ENCODE results near the gene MZT2B. TPM values are rescaled to one million over a fixed set of nuclear protein-coding genes. Genes with fewer than 3 reads are reported as not detected.
"Not testable (repeated sequence)": the region's sequence is repeated elsewhere in the genome, so short reads cannot be mapped to it uniquely, and the experiment has no call there.

MZT2B gene
- polyA plus RNA-seq, 1 of the 3 experiments (the other 2 are of a cell fraction) = 222 TPM

- peaks cover 0 to 25% of the 10 kb centered on the region in 2 experiments; a peak in 1 of 4 replicates for H3K4me1 ChIP-seq (ENCODE audit: control insufficient read depth in 1 of 2, insufficient read depth in 2 of 2, low read depth in 1 of 2, low read length in 1 of 2)
- H3K9me3 ChIP-seq; H3K79me2 ChIP-seq (ENCODE audit: insufficient read depth); POLR2A ChIA-PET; H2AFZ ChIP-seq (ENCODE audit: low read depth); H4K20me1 ChIP-seq (ENCODE audit: insufficient read depth); H3K27me3 ChIP-seq (ENCODE audit: insufficient read depth); H3K4me3 ChIP-seq (ENCODE audit: low read depth in 2 of 2, low read length in 1 of 2); H3F3A ChIP-seq (replicated peaks; ENCODE audit: insufficient read depth); H3K27ac ChIP-seq (ENCODE audit: low read depth in 2 of 2, low read length in 1 of 2); H3K4me2 ChIP-seq; CTCF ChIA-PET; DNase-seq; H3K9ac ChIP-seq; H3K36me3 ChIP-seq (replicated peaks in 1 of 2; ENCODE audit: control insufficient read depth in 1 of 2, insufficient read depth in 2 of 2, low read length in 1 of 2); H3K9me2 ChIP-seq: not testable (repeated sequence)
- WGBS (ENCODE audit: low lambda C conversion rate) = 88% methylated on average over 17 of the region's 28 CpGs
These were observed 38.6 kb upstream of the MZT2B start for GRCh38 chr2:130143266-130144039.

- H3K4me2 ChIP-seq = peak within 1 kb of the TSS; percentile 62
- H3F3A ChIP-seq (replicated peaks; ENCODE audit: insufficient read depth); H4K20me1 ChIP-seq (ENCODE audit: insufficient read depth); DNase-seq; POLR2A ChIA-PET; H3K9me3 ChIP-seq; H3K27me3 ChIP-seq (ENCODE audit: insufficient read depth); H3K9me2 ChIP-seq; H3K79me2 ChIP-seq (ENCODE audit: insufficient read depth); H3K36me3 ChIP-seq (replicated peaks in 1 of 2; ENCODE audit: control insufficient read depth in 1 of 2, insufficient read depth in 2 of 2, low read length in 1 of 2): not testable (repeated sequence)
- H3K4me1 ChIP-seq (ENCODE audit: control insufficient read depth in 1 of 2, insufficient read depth in 2 of 2, low read depth in 1 of 2, low read length in 1 of 2) = peaks cover 0 to 13% of the 10 kb centered on the region in 2 experiments; a peak in 1 of 4 replicates
- H3K9ac ChIP-seq = peak within 1 kb of the TSS; percentile 34; the same call in 1 of the 2 replicates
- H3K4me3 ChIP-seq (ENCODE audit: low read depth in 2 of 2, low read length in 1 of 2) = peak within 1 kb of the TSS; percentile 34 to 51
- CTCF ChIA-PET = interaction anchor here (0.9 to 1.3 kb wide), 2 partner anchors 36 to 37 kb away, joined by 3 read pairs; partner anchors contain the start of genes MZT2B and SMPD4
- peak within 1 kb of the TSS; percentile 83; the same call in 1 of the 2 replicates for H2AFZ ChIP-seq (ENCODE audit: low read depth)
- peak; percentile 45 for TF ChIP-seq PBX3 (IDR thresholded peaks at IDR 0.05)
- 51% methylated on average over 10 of the region's 30 CpGs for WGBS (ENCODE audit: low lambda C conversion rate)
- peak within 1 kb of the TSS in 1 of 2 experiments; percentile 36; a peak in 2 of 4 replicates for H3K27ac ChIP-seq (ENCODE audit: low read depth in 2 of 2, low read length in 1 of 2)
These were observed 37.1 kb upstream of the MZT2B start, which contains the start of gene CCDC74B for GRCh38 chr2:130145006-130145414. Gene CCDC74B (minus strand): TSS chr2:130145112. CDS start chr2:130144996, 116 bp downstream.

- H3K4me2 ChIP-seq; H3K9me3 ChIP-seq; H3K4me1 ChIP-seq (ENCODE audit: control insufficient read depth in 1 of 2, insufficient read depth in 2 of 2, low read depth in 1 of 2, low read length in 1 of 2); H3F3A ChIP-seq (replicated peaks; ENCODE audit: insufficient read depth); H3K9ac ChIP-seq; H3K79me2 ChIP-seq (ENCODE audit: insufficient read depth); CTCF ChIA-PET; H3K27me3 ChIP-seq (ENCODE audit: insufficient read depth); H4K20me1 ChIP-seq (ENCODE audit: insufficient read depth); H3K9me2 ChIP-seq; H2AFZ ChIP-seq (ENCODE audit: low read depth); DNase-seq; POLR2A ChIA-PET; H3K27ac ChIP-seq (ENCODE audit: low read depth in 2 of 2, low read length in 1 of 2); H3K4me3 ChIP-seq (ENCODE audit: low read depth in 2 of 2, low read length in 1 of 2): not testable (repeated sequence)
- peaks cover 0 to 12% of the 10 kb centered on the region in 2 experiments for H3K36me3 ChIP-seq (replicated peaks in 1 of 2; ENCODE audit: control insufficient read depth in 1 of 2, insufficient read depth in 2 of 2, low read length in 1 of 2)
- 87% methylated on average over 5 of the region's 6 CpGs for WGBS (ENCODE audit: low lambda C conversion rate)
These were observed 33.5 kb upstream of the MZT2B start for GRCh38 chr2:130148515-130148914.

Data from SK-N-SH (cell line).